ENCODE measurements around the gene EVI5L.

DNA sequence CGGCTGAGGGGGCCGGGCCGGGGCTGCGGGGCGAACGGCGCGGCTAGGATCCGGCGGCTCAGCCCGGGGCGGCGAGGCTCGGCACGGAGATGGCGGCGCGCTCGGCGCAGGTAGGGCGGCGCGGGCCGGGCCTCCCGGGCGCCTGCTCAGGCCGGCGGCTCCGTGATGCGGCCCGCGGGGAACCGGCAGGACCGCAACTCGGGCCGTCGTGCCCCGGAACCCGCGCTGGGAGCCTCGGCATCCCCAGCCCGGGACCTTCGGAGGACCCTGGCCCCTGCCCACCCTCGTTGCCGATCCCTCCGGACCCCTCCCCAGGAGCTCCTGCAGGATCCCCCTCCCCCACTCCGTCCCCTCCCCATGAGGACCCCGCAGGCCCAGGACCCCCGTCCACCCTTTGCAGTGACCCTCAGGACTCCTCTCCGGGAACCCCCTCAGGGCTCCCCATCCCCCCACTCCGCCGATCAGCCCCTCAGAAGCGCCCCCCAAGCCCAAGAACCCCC, 304 bp downstream of the EVI5L start:
- TF ChIP-seq, protein P1, sequence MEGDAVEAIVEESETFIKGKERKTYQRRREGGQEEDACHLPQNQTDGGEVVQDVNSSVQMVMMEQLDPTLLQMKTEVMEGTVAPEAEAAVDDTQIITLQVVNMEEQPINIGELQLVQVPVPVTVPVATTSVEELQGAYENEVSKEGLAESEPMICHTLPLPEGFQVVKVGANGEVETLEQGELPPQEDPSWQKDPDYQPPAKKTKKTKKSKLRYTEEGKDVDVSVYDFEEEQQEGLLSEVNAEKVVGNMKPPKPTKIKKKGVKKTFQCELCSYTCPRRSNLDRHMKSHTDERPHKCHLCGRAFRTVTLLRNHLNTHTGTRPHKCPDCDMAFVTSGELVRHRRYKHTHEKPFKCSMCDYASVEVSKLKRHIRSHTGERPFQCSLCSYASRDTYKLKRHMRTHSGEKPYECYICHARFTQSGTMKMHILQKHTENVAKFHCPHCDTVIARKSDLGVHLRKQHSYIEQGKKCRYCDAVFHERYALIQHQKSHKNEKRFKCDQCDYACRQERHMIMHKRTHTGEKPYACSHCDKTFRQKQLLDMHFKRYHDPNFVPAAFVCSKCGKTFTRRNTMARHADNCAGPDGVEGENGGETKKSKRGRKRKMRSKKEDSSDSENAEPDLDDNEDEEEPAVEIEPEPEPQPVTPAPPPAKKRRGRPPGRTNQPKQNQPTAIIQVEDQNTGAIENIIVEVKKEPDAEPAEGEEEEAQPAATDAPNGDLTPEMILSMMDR (IDR thresholded peaks at IDR 0.05): no peak
- TF ChIP-seq POLR2A (IDR thresholded peaks at IDR 0.05): no peak
